ENCODE measurements around the gene CTNNA3.

DNA sequence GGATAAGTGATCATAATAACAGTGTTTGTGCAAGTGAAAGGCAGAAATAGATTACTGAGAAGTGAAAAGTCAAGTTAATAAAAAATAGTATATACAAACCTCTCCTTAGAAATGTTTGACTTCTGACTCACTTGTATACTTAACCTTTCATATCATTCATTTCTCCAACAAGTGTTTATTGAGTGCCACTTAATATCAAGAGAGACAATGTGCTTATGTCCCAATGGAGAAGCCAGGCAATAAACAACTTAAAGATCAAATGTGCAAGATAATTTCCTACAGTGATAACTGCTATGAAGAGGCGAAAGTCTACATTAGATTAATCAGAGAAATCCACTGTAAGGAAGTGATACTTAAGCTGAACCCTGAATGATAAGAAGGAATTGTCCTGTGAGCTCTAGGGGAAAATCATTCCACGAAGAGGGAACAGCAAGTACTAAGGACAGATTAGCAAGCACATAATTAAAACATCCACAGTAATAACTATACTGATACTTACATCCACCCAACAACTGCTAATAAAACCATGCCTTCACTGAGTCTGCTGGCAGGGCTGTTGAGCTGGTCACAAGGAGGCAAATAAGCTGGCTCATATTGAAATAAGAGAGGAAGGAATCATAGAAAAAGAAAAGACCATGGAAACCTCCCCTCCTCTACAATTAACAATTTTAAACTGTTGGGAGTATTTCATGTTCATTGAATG, 203.5 kb downstream of the CTNNA3 start:
- TF ChIP-seq, protein P1, sequence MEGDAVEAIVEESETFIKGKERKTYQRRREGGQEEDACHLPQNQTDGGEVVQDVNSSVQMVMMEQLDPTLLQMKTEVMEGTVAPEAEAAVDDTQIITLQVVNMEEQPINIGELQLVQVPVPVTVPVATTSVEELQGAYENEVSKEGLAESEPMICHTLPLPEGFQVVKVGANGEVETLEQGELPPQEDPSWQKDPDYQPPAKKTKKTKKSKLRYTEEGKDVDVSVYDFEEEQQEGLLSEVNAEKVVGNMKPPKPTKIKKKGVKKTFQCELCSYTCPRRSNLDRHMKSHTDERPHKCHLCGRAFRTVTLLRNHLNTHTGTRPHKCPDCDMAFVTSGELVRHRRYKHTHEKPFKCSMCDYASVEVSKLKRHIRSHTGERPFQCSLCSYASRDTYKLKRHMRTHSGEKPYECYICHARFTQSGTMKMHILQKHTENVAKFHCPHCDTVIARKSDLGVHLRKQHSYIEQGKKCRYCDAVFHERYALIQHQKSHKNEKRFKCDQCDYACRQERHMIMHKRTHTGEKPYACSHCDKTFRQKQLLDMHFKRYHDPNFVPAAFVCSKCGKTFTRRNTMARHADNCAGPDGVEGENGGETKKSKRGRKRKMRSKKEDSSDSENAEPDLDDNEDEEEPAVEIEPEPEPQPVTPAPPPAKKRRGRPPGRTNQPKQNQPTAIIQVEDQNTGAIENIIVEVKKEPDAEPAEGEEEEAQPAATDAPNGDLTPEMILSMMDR (IDR thresholded peaks at IDR 0.05; ENCODE audit: low read depth, low read length, missing input control) = no peak
- TF ChIP-seq RAD21 (IDR thresholded peaks at IDR 0.05) = no peak
- no peak for TF ChIP-seq GABPA (IDR thresholded peaks at IDR 0.05 in 1 of 2, conservative IDR thresholded peaks at IDR 0.05 in 1 of 2)
- TF ChIP-seq TAF1 (conservative IDR thresholded peaks at IDR 0.05) = no peak
- TF ChIP-seq, protein P2, sequence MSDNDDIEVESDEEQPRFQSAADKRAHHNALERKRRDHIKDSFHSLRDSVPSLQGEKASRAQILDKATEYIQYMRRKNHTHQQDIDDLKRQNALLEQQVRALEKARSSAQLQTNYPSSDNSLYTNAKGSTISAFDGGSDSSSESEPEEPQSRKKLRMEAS (IDR thresholded peaks at IDR 0.05) = no peak
